Midbrain (tissue), 1 donor: ENCODE results near the gene LAMB2.

ENCODE experiments used
- DNase-seq: peaks from one replicate; lab custom pipeline; 2025; lab: John Stamatoyannopoulos, UW

The LAMB2 gene

DNA sequence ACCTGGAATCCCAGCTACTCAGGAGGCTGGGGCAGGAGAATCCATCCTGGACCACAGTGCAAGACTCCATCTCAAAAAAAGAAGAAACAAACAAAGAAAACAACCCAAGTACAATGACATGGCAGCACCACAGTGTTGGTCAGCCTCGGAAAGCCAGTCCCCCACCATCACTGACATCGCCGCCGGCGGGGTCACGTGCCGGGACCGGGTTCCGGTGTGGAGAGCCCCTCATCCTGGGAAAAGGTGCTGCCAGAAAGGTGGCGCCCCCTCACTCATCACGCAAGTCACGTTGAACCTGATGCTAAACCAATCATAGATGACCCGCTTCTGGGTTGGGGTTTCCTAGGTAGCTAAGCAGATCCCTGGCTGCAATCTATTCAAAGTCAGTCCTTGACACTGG, 56.7 kb downstream of the LAMB2 start:
- no peak for DNase-seq
